ENCODE measurements around the gene ARID4B. TPM values are rescaled to one million over a fixed set of nuclear protein-coding genes. Genes with fewer than 3 reads are reported as not detected.
A peak's percentile ranks its signal among the peaks of the same experiment; 100 is the strongest.
"Not testable (repeated sequence)": the region's sequence is repeated elsewhere in the genome, so short reads cannot be mapped to it uniquely, and the experiment has no call there.

The ARID4B gene
- total RNA-seq (2014; rRNA removed; shearing (Covaris generic); ENCODE audit: low replicate concordance) = 10.8 and 18.3 TPM in 2 replicates

DNA sequence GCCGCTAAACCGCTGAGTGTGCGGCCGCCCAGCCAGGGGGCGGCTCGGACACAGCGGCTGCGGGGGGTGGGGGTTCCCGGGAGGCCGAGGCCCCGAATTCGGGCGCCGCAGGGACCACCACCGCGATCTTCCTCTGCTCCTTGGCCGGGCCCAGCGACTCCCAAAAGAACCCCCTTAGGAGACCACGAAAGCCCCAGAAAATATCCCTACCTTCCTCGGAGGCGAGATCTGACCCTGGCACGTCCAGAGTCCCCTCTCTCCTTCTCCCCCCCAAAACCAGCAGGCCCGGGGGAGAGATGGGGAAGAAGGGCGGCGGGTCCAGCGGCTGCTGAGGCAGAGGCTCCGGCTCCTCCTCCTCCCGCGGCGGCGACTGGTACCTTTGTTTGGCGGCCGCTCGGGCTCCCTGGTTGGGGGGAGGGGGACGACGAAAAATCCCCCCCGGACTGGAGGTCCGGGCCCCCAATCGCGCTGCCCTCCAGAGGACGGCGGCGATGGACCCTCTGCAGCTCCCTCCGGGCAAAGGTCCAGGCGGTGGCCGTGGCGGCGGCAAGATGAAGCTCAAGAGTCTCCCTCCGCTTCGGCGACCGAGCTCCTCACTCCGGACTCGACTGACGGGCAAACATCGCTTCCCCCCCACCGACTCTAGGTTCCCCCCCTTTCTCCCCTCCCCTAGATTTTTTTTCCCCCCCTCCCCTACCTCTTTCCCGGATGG, at the start of gene ARID4B:
Gene ARID4B (minus strand): TSS at position 621 of the 712 bp plus-strand sequence. CDS start 1,260 bp downstream, outside the sequence.
- in situ Hi-C loops (cut with HindIII; ENCODE audit: low pct_unique_long_range_greater_than_20kb, low sequenced_read_pairs) = no loop called here
- peak; percentile 75 for DNase-seq (ENCODE audit: low read depth)

- DNase-seq (ENCODE audit: low read depth) = no peak
- in situ Hi-C loops (cut with HindIII; ENCODE audit: low pct_unique_long_range_greater_than_20kb, low sequenced_read_pairs) = no loop called here
Observed at GRCh38 chr1:235375919-235376605, 48.1 kb upstream of the ARID4B start.

DNA sequence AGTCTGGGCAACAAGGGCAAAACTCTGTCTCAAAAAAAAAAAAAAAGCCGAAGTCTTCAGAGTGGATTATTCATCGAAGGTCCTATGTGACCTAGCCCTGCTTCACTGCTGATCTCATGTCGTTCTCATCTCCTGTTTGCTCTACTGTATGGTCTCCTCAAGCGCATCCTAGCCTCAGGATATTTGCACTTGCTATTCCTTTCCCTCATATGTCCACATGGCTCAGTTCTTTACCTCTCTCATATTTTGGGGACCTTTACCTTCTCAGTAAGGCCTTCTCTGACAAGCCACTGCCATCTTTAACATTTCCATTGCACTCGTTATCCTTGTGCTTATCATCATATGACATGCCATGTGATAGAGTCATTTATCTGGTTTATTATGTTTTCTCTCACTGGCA, 41.8 kb upstream of the ARID4B start:
- no peak for DNase-seq (ENCODE audit: low read depth)
- in situ Hi-C loops (cut with HindIII; ENCODE audit: low pct_unique_long_range_greater_than_20kb, low sequenced_read_pairs) = no loop called here

GRCh38 chr1:235368428-235368827, 40.4 kb upstream of the ARID4B start:
- in situ Hi-C loops (cut with HindIII; ENCODE audit: low pct_unique_long_range_greater_than_20kb, low sequenced_read_pairs) = no loop called here
- no peak for DNase-seq (ENCODE audit: low read depth)

DNA sequence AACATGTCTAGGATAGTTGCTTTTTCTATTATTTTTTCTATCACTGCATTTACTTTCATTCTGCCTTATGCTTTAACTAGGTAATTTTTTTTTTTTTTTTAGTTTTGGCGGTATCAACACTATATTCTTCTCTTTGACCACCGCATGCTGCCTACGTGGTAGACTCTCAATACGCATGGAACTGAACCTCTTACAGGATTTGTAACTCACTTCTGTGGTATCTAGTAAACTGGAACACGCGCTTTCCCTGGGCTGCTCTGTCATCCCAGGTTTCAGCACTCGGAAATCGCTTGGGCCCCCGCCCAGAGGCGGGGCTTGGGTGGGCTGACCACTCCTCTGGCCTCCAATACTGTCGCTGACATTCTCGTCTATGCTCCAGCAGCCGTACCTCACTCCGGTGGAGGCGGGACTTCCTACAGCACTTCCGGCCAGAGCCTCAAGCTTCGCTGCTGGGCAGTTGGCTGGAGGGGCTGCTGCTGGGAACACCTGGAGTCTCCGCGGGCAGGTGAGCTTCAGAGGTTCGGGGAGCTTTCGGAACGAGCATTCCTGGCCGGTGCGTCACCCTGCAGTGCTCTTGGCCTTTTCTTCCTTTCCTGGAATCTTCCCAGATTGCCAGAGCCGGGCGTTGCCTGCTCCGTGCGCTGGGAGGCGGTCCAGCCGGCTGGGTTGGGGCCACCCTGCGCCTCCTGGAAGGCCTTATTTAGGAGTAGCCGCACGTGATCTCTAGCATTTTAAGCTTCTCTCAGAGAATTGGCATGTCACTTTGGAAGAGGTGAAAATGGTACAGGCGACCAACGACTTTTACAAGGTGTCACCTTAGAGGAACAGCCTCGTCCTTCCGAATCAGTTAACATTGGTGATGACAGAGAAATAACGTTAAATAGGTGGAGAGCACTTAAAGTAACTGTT, 39.3 kb upstream of the ARID4B start, which contains the start of gene TBCE:
Gene TBCE (plus strand): TSS at position 428 of the 909 bp plus-strand sequence. CDS start 12,623 bp downstream, outside the sequence.
- DNase-seq (ENCODE audit: low read depth) = peak; percentile 96
- in situ Hi-C loops (cut with HindIII; ENCODE audit: low pct_unique_long_range_greater_than_20kb, low sequenced_read_pairs) = no loop called here

DNA sequence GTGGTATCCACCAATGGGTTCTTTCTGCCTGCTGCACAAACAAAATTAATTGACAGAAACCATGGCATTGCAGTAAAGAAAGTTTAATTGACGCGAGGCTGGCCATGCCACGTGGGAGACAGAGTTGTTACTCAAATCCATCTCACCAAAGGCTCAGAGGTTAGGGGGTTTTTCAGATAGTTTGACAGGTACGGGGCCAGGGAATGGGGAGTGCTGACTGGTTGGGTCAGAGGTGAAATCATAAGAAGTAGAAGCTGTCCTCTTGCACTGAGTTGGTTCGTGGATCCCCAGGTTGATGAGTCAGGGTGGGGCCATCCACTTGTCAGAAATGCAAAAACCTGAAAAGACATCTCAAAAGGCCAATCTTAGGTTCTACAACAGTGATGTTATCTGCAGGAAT, 38.3 kb upstream of the ARID4B start:
- DNase-seq (ENCODE audit: low read depth) = no peak
- in situ Hi-C loops (cut with HindIII; ENCODE audit: low pct_unique_long_range_greater_than_20kb, low sequenced_read_pairs) = no loop called here

GRCh38 chr1:235364189-235364588, 36.2 kb upstream of the ARID4B start:
- DNase-seq (ENCODE audit: low read depth); in situ Hi-C loops (cut with HindIII; ENCODE audit: low pct_unique_long_range_greater_than_20kb, low sequenced_read_pairs): not testable (repeated sequence)

GRCh38 chr1:235358899-235359298, 30.9 kb upstream of the ARID4B start:
- in situ Hi-C loops (cut with HindIII; ENCODE audit: low pct_unique_long_range_greater_than_20kb, low sequenced_read_pairs) = no loop called here
- DNase-seq (ENCODE audit: low read depth) = no peak

- no peak for DNase-seq (ENCODE audit: low read depth)
- in situ Hi-C loops (cut with HindIII; ENCODE audit: low pct_unique_long_range_greater_than_20kb, low sequenced_read_pairs) = no loop called here
Observed at GRCh38 chr1:235357485-235358373, 29.8 kb upstream of the ARID4B start.

- DNase-seq (ENCODE audit: low read depth) = no peak
- in situ Hi-C loops (cut with HindIII; ENCODE audit: low pct_unique_long_range_greater_than_20kb, low sequenced_read_pairs) = no loop called here
Observed at GRCh38 chr1:235351898-235352297, 23.9 kb upstream of the ARID4B start.

DNA sequence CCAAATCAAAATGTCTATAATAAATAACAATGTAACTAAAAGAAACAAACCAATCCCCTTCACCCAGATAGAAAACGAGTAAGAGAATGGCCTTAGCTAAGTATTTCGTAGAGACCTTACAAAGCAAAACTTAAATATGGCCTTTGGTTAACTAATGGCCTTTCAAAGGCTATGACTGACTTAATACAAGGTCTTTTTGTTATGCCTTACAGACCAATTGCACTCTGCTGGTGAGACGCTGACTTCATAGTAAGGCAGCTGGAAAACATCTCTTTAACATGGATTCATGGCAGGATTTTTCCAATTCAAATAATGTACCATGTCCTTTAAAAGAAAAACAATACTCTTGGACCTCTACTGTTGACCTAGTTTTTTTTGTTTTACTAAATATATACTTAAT, 23.5 kb upstream of the ARID4B start:
- DNase-seq (ENCODE audit: low read depth) = no peak
- in situ Hi-C loops (cut with HindIII; ENCODE audit: low pct_unique_long_range_greater_than_20kb, low sequenced_read_pairs) = no loop called here

- no peak for DNase-seq (ENCODE audit: low read depth)
- in situ Hi-C loops (cut with HindIII; ENCODE audit: low pct_unique_long_range_greater_than_20kb, low sequenced_read_pairs) = no loop called here
Observed at GRCh38 chr1:235343726-235344125, 15.7 kb upstream of the ARID4B start.

DNA sequence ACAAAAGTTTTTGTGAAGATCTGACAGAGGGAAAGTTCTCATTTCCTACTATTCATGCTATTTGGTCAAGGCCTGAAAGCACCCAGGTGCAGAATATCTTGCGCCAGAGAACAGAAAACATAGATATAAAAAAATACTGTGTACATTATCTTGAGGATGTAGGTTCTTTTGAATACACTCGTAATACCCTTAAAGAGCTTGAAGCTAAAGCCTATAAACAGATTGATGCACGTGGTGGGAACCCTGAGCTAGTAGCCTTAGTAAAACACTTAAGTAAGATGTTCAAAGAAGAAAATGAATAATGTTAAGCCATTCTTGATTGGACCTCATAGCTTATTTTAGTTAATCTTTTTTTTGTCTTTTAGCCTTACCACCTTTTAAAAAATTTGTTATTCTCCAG, 14.5 kb upstream of the ARID4B start:
- DNase-seq (ENCODE audit: low read depth) = no peak
- in situ Hi-C loops (cut with HindIII; ENCODE audit: low pct_unique_long_range_greater_than_20kb, low sequenced_read_pairs) = no loop called here

GRCh38 chr1:235342039-235342438, 14.1 kb upstream of the ARID4B start:
- no peak for DNase-seq (ENCODE audit: low read depth)
- in situ Hi-C loops (cut with HindIII; ENCODE audit: low pct_unique_long_range_greater_than_20kb, low sequenced_read_pairs) = no loop called here

GRCh38 chr1:235341334-235341733, 13.4 kb upstream of the ARID4B start:
- in situ Hi-C loops (cut with HindIII; ENCODE audit: low pct_unique_long_range_greater_than_20kb, low sequenced_read_pairs) = no loop called here

GRCh38 chr1:235339746-235340145, 11.8 kb upstream of the ARID4B start:
- no peak for DNase-seq (ENCODE audit: low read depth)
- in situ Hi-C loops (cut with HindIII; ENCODE audit: low pct_unique_long_range_greater_than_20kb, low sequenced_read_pairs) = no loop called here

More at GRCh38 chr1:235341334-235341733, 13.4 kb upstream of the ARID4B start:
- no peak for DNase-seq (ENCODE audit: low read depth)

DNA sequence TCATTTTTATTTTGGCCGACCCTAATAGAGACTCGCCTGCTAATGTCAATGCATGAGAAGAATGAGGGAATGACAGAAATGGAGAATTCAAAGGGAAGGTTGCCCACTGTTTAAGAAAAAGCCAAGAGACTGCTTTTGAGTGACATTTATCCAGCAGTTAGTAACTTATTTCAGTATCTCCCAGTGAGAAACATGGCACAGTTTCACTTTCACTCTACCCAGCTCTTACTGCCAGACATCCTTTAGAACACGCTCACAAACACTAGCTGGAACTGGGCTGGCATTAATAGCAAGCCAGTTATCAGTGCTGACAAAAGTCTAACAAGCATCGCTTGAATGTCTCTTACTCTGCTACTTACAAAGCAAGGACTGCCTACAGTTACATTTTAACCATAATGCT, 8.9 kb upstream of the ARID4B start:
- in situ Hi-C loops (cut with HindIII; ENCODE audit: low pct_unique_long_range_greater_than_20kb, low sequenced_read_pairs) = no loop called here
- DNase-seq (ENCODE audit: low read depth) = peak; percentile 28

GRCh38 chr1:235331401-235331800, 3.4 kb upstream of the ARID4B start:
- in situ Hi-C loops (cut with HindIII; ENCODE audit: low pct_unique_long_range_greater_than_20kb, low sequenced_read_pairs) = no loop called here
- DNase-seq (ENCODE audit: low read depth) = no peak
